Raji (cell line): Measurements from ENCODE around the gene CEP170B.

ENCODE experiments used
- POLR2A ChIP-seq: IDR thresholded peaks from 2 replicates; pipeline ENCODE4 v1.6.1; 2011; ENCODE audit warnings: low read depth, low read length, control low read depth; ENCODE audit not compliant: insufficient read depth

The CEP170B gene

DNA sequence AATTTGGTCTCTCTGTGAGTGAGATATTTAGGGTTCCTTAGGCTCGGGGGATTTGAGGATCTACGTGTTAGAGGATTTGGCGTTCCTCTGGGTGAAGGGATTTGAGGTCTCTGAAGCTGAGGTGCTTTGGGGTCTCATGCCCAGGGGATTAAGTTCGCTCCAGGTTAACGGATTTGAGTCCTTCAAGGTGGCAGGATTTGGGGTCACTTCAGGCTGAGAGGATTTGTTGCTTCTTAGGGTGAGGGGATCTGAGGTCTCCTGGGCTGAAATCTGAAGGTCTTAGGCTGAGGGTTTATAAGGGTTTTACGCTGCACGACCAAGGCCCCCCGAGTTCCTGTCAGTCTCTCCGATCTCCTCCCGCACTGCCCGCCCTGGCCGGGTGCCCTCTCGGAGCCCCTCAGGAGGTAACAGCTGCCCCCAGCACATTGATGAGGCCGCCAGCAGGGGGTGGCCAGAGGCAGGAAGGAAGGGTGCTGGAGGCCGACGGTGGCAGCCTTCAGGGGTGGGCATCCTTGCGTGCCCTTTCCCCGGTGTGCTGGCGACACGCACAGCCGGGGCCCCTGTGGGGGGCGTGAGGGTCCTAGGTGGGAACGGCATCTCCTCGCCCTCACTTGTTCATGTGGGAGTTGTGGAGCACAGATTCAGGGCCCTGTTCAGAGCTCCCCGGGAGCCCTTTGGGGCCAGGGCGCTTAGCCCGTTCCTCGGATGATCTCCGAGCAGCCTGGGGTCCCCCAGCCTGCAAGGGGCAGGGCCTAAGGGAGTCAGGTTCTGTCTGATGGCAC, 14.3 kb downstream of the CEP170B start:
- TF ChIP-seq POLR2A: no peak

DNA sequence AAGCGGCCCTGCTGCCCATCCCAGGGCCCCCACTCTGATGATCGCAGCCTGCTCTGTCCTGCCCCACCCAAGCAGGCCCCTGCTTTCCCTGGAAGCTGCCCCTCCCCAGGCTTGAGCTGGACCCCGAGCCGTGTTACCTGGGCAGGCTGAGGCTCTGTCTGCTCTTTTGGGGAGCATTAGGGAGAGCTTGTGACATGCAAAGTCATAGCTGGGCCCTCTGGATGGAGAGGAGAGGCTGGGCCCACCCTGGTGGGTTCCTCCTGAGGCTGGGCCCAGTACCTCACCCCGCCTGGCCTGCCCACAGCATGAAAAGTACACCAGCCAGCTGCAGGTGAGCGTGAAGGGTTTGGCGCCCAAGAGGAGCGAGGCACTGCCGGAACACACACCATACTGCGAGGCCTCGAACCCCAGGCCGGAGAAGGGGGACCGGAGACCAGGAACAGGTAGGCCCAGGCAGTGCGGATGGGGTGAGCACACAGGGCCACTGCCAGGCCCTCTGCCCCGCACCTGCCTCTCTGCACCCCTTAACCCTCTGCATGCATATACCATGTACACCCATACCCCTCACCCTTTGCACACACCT, 15.0 kb downstream of the CEP170B start:
- no peak for TF ChIP-seq POLR2A

DNA sequence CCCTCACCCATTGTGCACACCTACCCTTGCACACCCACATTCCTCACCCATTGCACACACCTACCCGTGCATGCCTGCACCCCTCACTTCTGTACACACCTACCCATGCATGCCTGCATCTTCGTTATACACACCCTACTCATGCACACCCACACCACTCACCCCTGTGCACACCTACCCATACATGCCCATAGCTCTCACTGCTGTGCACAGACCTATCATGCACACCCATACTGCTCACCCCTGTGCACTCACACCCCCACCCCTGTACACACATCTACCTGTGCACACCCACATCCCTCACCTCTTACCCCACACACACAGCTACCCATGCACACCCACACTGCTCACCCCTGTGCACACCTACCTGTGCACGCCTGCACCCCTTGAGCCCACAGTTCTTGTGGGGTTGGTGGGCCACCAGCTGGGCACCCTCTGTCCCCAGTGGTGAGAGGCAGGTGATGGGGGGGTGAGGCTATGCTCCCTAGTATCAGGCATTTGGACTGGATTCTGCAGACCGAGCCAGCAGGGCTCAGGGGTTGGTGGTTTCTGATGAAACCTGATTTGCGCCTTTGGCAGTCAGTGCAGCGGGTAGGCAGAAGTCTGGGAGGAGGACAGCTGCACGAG, 15.6 kb downstream of the CEP170B start:
- no peak for TF ChIP-seq POLR2A

DNA sequence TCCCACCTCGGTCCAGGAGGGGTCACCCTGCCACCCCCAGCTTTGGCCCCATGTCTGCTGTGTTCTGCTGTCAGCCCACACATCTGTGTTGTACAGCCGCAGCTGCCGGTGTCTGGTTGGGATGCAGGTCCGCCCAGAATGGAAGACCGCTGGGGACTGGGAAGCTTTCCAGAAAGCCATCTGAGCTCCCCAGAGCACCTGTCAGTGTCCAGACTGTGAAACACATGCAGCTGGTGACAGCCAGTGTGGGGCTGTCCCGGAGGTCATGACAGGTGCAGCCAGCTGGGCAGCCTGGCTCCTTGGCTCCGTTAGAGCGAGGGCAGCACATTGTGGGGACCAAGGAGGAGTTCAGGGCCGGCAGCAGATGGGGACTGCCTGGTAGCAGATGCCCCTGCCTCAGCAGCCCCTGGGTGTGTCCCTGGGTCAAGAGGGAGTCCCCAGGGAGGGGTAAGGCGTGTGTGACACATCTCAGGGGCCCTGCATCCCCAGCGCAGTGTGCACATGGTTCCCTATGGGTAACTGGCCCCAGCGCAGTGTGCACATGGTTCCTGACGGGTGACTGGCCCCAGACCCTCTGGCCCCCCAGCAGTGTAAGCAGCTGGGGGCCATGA, 16.4 kb downstream of the CEP170B start:
- no peak for TF ChIP-seq POLR2A

DNA sequence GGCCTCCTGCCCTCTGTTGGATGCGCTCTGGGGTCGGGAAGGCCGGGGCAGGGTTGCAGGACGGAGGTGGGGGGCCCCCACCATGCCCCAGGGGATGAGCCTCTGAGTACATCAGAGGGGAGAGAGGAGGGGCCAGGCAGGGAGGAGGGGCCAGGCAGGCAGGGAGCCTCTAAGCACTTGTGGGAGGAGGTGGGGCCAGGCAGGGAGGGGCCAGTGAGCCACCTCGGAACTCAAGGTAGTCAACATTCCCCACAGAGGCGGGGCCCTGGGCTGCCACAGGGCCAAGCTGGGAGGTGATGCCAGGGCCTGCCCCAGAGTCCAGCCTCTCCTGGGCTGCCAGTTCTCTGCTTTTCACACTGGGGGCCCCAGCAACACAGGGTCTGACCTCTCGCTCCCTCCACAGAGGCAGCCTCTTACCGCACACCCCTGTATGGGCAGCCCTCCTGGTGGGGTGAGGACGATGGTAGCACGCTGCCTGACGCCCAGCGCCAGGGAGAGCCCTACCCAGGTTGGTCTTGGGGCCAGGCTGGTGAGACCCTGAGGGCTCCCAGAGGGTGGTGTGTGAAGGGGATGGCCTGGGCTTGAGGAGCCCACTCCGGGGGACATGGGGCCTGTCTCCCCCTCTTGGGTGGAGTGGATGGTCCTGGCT, 17.4 kb downstream of the CEP170B start:
- TF ChIP-seq POLR2A: no peak

GRCh38 chr14:104882991-104883660, 18.1 kb downstream of the CEP170B start:
- no peak for TF ChIP-seq POLR2A

GRCh38 chr14:104883681-104884361, 18.8 kb downstream of the CEP170B start:
- no peak for TF ChIP-seq POLR2A

GRCh38 chr14:104885031-104885972, 20.2 kb downstream of the CEP170B start:
- no peak for TF ChIP-seq POLR2A

- no peak for TF ChIP-seq POLR2A
Measured at GRCh38 chr14:104885973-104886689, 21.1 kb downstream of the CEP170B start.

DNA sequence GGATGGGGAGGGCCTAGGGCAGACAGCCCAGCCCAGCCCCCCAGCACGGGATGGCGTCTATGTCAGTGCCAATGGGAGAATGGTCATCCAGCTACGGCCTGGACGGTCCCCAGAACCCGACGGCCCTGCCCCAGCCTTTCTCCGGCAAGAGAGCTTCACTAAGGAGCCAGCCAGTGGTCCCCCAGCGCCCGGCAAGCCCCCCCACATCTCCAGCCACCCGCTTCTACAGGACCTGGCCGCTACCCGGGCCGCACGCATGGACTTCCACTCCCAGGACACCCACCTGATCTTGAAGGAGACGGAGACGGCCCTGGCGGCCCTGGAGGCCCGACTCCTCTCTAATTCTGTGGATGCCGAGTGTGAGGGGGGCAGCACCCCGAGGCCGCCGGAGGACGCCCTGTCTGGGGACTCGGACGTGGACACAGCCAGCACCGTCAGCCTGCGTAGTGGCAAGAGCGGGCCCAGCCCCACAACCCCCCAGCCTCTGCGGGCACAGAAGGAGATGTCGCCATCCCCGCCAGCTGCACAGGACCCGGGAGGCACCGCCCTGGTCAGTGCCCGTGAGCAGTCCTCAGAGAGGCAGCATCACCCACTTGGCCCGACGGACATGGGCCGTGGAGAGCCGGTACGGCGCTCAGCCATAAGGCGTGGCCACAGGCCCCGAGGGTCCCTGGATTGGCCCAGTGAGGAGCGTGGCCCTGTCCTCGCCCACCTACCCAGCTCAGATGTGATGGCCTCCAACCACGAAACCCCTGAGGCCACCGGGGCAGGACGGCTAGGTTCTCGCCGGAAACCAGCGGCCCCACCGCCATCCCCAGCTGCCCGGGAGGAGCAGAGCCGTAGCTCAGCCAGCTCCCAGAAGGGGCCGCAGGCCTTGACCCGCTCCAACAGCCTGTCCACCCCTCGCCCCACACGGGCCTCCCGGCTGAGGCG, 21.9 kb downstream of the CEP170B start:
- TF ChIP-seq POLR2A: no peak

GRCh38 chr14:104887623-104888488, 22.8 kb downstream of the CEP170B start:
- TF ChIP-seq POLR2A: no peak
